Activated naive CD4-positive, alpha-beta T cell treated with anti-CD3 and anti-CD28 coated beads for 36 hours (primary cell): Measurements from ENCODE around the gene RSRC1. TPM values are rescaled to one million over a fixed set of nuclear protein-coding genes. Genes with fewer than 3 reads are reported as not detected.

Experiments
- CTCF ChIA-PET: fragments of 350-600 bp; sonication (Branson Sonifier 250); formaldehyde crosslinking; loops from one replicate; lab custom pipeline; 2021; ENCODE audit warnings: antibody characterized with exemption; lab: Charles Lee
- DNase-seq: peaks from one replicate; pipeline ENCODE4 v3.0.0-alpha.2; 2020
- H3K27ac Mint-ChIP-seq: one replicate; pipeline ENCODE4 v1.8.0; 2021; ENCODE audit warnings: mild to moderate bottlenecking, mixed read lengths
- H3K27me3 Mint-ChIP-seq: one replicate; pipeline ENCODE4 v1.8.0; 2021; ENCODE audit warnings: low read depth, mixed read lengths
- H3K36me3 Mint-ChIP-seq: one replicate; pipeline ENCODE4 v1.8.0; 2021; ENCODE audit warnings: low read depth, mixed read lengths
- H3K4me1 Mint-ChIP-seq: one replicate; pipeline ENCODE4 v1.8.0; 2021; ENCODE audit warnings: low read depth, mixed read lengths
- H3K4me3 Mint-ChIP-seq: one replicate; pipeline ENCODE4 v1.8.0; 2021; ENCODE audit warnings: mild to moderate bottlenecking, moderate library complexity, mixed read lengths
- H3K9me3 Mint-ChIP-seq: one replicate; pipeline ENCODE4 v1.8.0; 2021; ENCODE audit warnings: mixed read lengths
- intact Hi-C: fragments of 100-400 bp; cut with micrococcal nuclease; formaldehyde crosslinking; loops from one replicate; pipeline ENCODE4 v1.15.1; 2023
- total RNA-seq, 2 experiments: library from RNA; stranded (reverse); gene quantifications; one replicate each; pipeline ENCODE4 v1.2.3, GENCODE V29; 2021

RSRC1 gene
- total RNA-seq, 2 experiments from 2014 or later = 48.4 to 50.1 TPM

- no peak overlapping the region for H3K4me3 Mint-ChIP-seq
- no peaks in the 10 kb centered on the region for H3K27me3 Mint-ChIP-seq
- intact Hi-C loops = no loop called here
- H3K36me3 Mint-ChIP-seq = peaks cover 17% of the 10 kb centered on the region
- peaks cover 5% of the 10 kb centered on the region for H3K9me3 Mint-ChIP-seq
- no peak overlapping the region for H3K27ac Mint-ChIP-seq
- CTCF ChIA-PET = no interaction called here
- no peaks in the 10 kb centered on the region for H3K4me1 Mint-ChIP-seq
- no peak for DNase-seq
These were observed 246.0 kb downstream of the RSRC1 start for GRCh38 chr3:158355623-158356588.

DNA sequence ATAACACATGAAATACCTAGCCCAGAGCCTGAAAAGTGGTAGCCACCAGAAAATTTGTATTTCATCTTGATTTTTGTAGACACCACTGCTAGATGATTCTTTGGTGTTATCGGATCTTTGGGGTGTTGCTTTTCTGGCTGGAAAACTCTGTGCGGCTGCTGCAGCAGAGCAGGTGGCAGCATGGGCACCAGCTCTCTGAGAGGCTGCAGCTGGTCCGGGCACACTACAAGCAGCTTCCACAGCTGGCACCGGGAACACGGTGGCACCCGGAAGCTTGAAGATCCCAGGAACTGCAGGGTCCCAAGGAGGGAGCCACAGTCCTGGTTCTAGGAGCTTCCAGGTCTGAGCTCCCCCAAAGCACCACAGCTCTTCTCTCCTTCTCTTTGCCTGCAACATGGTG lies 249.4 kb downstream of the RSRC1 start:
- Mint-ChIP-seq H3K4me3 (no peak overlapping the region), H3K9me3 (peaks cover 7% of the 10 kb centered on the region), H3K4me1 (no peaks in the 10 kb centered on the region), H3K27me3 (no peaks in the 10 kb centered on the region), H3K36me3 (peaks cover 23% of the 10 kb centered on the region), H3K27ac (no peak overlapping the region)
- CTCF ChIA-PET = interaction anchor here (1.0 kb wide), 1 partner anchor 14 kb away, joined by 3 read pairs; no protein-coding TSS in a partner anchor
- intact Hi-C loops = no loop called here
- no peak for DNase-seq

GRCh38 chr3:158360756-158361448 lies 251.0 kb downstream of the RSRC1 start:
- H3K27me3 Mint-ChIP-seq = no peaks in the 10 kb centered on the region
- peaks cover 9% of the 10 kb centered on the region for H3K9me3 Mint-ChIP-seq
- H3K4me1 Mint-ChIP-seq = no peaks in the 10 kb centered on the region
- DNase-seq = no peak
- H3K36me3 Mint-ChIP-seq = peaks cover 26% of the 10 kb centered on the region
- CTCF ChIA-PET = no interaction called here
- H3K27ac Mint-ChIP-seq = no peak overlapping the region
- no peak overlapping the region for H3K4me3 Mint-ChIP-seq
- intact Hi-C loops = no loop called here

- Mint-ChIP-seq H3K4me1 (no peaks in the 10 kb centered on the region), H3K36me3 (peaks cover 13% of the 10 kb centered on the region), H3K27ac (no peak overlapping the region), H3K27me3 (no peaks in the 10 kb centered on the region), H3K4me3 (no peak overlapping the region), H3K9me3 (peaks cover 9% of the 10 kb centered on the region)
- DNase-seq = no peak
- intact Hi-C loops = no loop called here
- CTCF ChIA-PET = no interaction called here
These were observed 258.4 kb downstream of the RSRC1 start for GRCh38 chr3:158368271-158368670.

DNA sequence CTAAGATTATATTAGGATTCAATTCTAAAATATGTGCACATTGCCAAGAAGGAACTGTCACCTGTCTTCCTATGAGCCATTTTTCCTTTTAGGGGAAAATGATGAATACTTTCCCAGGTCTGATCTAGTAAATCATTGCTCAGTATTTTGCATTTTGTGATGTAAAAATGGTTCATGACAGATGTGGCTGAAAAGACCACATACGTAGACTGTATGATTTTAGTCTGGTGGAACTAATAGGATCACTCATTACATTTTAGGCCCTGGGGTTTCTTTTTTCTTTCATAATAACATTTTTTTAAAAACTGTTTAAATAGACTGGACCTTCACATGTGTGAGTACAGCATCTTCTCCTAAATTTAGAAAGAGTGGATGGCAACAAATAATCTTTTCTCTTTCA lies 259.4 kb downstream of the RSRC1 start:
- Mint-ChIP-seq H3K27ac (no peak overlapping the region), H3K36me3 (peaks cover 13% of the 10 kb centered on the region), H3K9me3 (peaks cover 7% of the 10 kb centered on the region)

DNA sequence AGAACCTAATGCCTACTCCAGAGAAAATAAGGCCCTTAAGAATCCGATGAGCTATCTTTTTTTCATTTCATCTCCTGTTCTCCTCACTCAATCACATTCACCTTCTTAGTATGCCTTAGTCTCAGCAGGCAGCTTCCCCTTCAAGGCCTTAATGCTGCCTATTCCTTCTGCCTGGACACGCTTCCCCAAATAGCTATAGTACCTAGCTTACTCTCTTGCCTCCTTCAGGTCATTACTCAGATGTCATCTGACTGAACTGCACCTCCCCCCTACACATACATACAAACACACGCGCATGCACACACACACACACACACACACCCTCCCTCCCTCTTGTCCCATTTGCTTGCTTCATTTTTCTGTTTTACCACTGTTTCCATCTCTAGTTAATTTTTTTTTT lies 269.6 kb downstream of the RSRC1 start:
- intact Hi-C loops = no loop called here
- Mint-ChIP-seq H3K27me3 (no peaks in the 10 kb centered on the region), H3K36me3 (peaks cover 4% of the 10 kb centered on the region), H3K4me1 (no peaks in the 10 kb centered on the region), H3K27ac (no peak overlapping the region), H3K9me3 (no peaks in the 10 kb centered on the region), H3K4me3 (no peak overlapping the region)
- CTCF ChIA-PET = interaction anchor here (0.6 to 0.7 kb wide), 2 partner anchors 40 to 358 kb away, joined by 3 read pairs; no protein-coding TSS in a partner anchor
- no peak for DNase-seq

More for the DNA sequence above, 259.4 kb downstream of the RSRC1 start:
- Mint-ChIP-seq H3K27me3 (no peaks in the 10 kb centered on the region), H3K4me3 (no peak overlapping the region), H3K4me1 (no peaks in the 10 kb centered on the region)
- no peak for DNase-seq
- intact Hi-C loops = no loop called here
- CTCF ChIA-PET = no interaction called here

GRCh38 chr3:158381262-158381868 lies 271.5 kb downstream of the RSRC1 start:
- Mint-ChIP-seq H3K27ac (no peak overlapping the region), H3K9me3 (no peaks in the 10 kb centered on the region), H3K27me3 (no peaks in the 10 kb centered on the region), H3K36me3 (peaks cover 4% of the 10 kb centered on the region), H3K4me3 (no peak overlapping the region), H3K4me1 (peaks cover 1% of the 10 kb centered on the region)
- DNase-seq = no peak
- intact Hi-C loops = no loop called here
- CTCF ChIA-PET = no interaction called here

DNA sequence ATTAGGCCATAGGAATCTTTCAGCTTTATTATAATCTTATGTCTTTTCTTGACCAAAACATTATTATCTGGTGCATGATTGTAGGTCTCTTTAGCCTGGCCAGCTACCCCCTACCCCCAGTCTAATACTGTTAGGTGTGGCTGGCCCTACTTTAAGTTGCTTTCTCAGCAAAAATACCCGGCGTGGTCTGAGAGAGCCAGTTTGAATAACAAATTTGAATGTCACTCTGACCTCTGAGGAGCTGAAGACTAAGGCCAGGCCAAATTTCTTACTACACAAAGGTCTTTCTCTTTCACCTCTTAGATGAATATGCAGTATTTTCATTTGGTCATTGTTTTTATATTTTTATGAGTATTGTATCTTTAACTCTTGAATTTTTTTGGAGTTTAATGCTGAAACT lies 272.6 kb downstream of the RSRC1 start:
- no peak overlapping the region for H3K27ac Mint-ChIP-seq
- no peaks in the 10 kb centered on the region for H3K9me3 Mint-ChIP-seq
- no peaks in the 10 kb centered on the region for H3K27me3 Mint-ChIP-seq
- H3K36me3 Mint-ChIP-seq = no peaks in the 10 kb centered on the region
- CTCF ChIA-PET = no interaction called here
- DNase-seq = no peak
- H3K4me3 Mint-ChIP-seq = no peak overlapping the region
- intact Hi-C loops = no loop called here
- peaks cover 1% of the 10 kb centered on the region for H3K4me1 Mint-ChIP-seq

GRCh38 chr3:158384019-158384418 lies 274.1 kb downstream of the RSRC1 start:
- Mint-ChIP-seq H3K4me3 (no peak overlapping the region), H3K27me3 (no peaks in the 10 kb centered on the region), H3K36me3 (no peaks in the 10 kb centered on the region), H3K27ac (no peak overlapping the region), H3K9me3 (no peaks in the 10 kb centered on the region), H3K4me1 (peaks cover 1% of the 10 kb centered on the region)
- DNase-seq = no peak
- CTCF ChIA-PET = no interaction called here
- intact Hi-C loops = no loop called here

DNA sequence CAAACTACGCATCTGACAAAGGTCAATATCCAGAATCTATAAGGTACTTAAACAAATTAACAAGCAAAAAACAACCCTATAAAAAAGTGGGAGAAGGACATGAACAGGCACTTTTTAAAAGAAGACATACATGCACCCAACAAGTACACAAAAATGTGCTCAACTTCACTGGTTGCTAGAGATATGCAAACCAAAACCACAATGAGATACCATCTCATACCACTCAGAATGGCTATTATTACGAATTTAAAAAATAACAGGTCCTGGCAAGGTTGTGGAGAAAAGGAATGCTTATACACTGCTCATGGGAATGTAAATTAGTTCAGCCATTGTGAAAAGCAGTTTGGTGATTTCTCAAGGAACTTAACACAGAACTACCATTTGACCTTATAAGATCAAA lies 285.5 kb downstream of the RSRC1 start:
- no peak overlapping the region for H3K27ac Mint-ChIP-seq
- H3K27me3 Mint-ChIP-seq = no peaks in the 10 kb centered on the region
- CTCF ChIA-PET = no interaction called here
- H3K9me3 Mint-ChIP-seq = peaks cover 28% of the 10 kb centered on the region
- no peak for DNase-seq
- peaks cover 12% of the 10 kb centered on the region for H3K36me3 Mint-ChIP-seq
- H3K4me1 Mint-ChIP-seq = no peaks in the 10 kb centered on the region
- no peak overlapping the region for H3K4me3 Mint-ChIP-seq
- intact Hi-C loops = no loop called here

GRCh38 chr3:158402590-158402989 lies 292.7 kb downstream of the RSRC1 start:
- H3K36me3 Mint-ChIP-seq = no peaks in the 10 kb centered on the region
- no peak overlapping the region for H3K27ac Mint-ChIP-seq
- H3K4me3 Mint-ChIP-seq = no peak overlapping the region
- intact Hi-C loops = no loop called here
- H3K27me3 Mint-ChIP-seq = no peaks in the 10 kb centered on the region
- no peak for DNase-seq
- H3K4me1 Mint-ChIP-seq = no peaks in the 10 kb centered on the region
- peaks cover 1% of the 10 kb centered on the region for H3K9me3 Mint-ChIP-seq
- CTCF ChIA-PET = interaction anchor here (1.0 kb wide), 1 partner anchor 9 kb away, joined by 3 read pairs; no protein-coding TSS in a partner anchor

DNA sequence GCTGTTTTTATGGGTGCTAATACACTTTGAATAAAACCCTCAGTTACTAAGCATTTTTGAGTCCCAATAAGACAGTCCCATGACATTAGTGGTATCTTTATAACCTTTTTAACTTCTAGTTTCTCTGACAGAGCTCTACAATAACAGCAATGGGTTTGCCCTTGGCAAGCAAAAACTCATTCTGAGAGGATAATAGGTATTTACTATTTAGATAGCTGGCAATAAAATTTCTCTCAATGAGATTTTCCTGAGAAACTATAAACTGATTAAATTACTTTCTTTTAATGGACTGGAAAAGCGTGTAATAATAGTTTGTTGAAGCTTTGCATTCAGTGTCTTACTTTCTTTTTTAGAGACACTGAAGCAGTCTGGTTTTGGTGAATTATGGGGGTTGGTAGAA lies 293.1 kb downstream of the RSRC1 start:
- H3K36me3 Mint-ChIP-seq = no peaks in the 10 kb centered on the region
- intact Hi-C loops = no loop called here
- no peaks in the 10 kb centered on the region for H3K27me3 Mint-ChIP-seq
- H3K4me1 Mint-ChIP-seq = no peaks in the 10 kb centered on the region
- DNase-seq = no peak
- no peaks in the 10 kb centered on the region for H3K9me3 Mint-ChIP-seq
- H3K27ac Mint-ChIP-seq = no peak overlapping the region
- CTCF ChIA-PET = interaction anchor here (1.0 kb wide), 1 partner anchor 9 kb away, joined by 3 read pairs; no protein-coding TSS in a partner anchor
- H3K4me3 Mint-ChIP-seq = no peak overlapping the region
